ENCODE results near the gene ABCC2.

DNA sequence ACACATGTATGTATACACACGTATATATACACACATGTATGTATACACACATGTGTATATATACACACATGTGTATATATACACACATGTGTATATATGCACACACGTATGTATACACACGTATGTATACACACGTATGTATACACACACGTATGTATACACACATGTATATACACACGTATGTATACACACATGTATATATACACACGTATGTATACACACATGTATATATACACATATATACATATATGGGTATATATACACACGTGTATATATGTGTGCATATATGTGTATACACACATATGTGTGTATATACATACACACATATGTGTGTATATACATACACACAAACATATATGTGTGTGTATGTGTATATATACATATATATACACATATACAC is 31.7 kb downstream of the ABCC2 start:
- TF ChIP-seq, protein P1, sequence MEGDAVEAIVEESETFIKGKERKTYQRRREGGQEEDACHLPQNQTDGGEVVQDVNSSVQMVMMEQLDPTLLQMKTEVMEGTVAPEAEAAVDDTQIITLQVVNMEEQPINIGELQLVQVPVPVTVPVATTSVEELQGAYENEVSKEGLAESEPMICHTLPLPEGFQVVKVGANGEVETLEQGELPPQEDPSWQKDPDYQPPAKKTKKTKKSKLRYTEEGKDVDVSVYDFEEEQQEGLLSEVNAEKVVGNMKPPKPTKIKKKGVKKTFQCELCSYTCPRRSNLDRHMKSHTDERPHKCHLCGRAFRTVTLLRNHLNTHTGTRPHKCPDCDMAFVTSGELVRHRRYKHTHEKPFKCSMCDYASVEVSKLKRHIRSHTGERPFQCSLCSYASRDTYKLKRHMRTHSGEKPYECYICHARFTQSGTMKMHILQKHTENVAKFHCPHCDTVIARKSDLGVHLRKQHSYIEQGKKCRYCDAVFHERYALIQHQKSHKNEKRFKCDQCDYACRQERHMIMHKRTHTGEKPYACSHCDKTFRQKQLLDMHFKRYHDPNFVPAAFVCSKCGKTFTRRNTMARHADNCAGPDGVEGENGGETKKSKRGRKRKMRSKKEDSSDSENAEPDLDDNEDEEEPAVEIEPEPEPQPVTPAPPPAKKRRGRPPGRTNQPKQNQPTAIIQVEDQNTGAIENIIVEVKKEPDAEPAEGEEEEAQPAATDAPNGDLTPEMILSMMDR (IDR thresholded peaks at IDR 0.05; ENCODE audit: low read length), result no peak
- no peak for TF ChIP-seq EZH2 (optimal IDR thresholded peaks at IDR 0.05; ENCODE audit: low read depth, low read length)

All from MM.1S (cell line).